HepG2 (cell line): ENCODE measurements around the gene HOXB6. TPM values are rescaled to one million over a fixed set of nuclear protein-coding genes. Genes with fewer than 3 reads are reported as not detected.

Source experiments
- ARID5B ChIP-seq: IDR thresholded peaks from 2 replicates; pipeline ENCODE4 v1.4.0; 2020; ENCODE audit warnings: mild to moderate bottlenecking, missing genetic modification reagents
- ELF3 ChIP-seq: IDR thresholded peaks from 2 replicates; pipeline ENCODE4 v1.6.1; 2016; ENCODE audit warnings: missing genetic modification reagents, missing compliant biosample characterization
- ETV6 ChIP-seq: sonication (generic); formaldehyde crosslinking; conservative IDR thresholded peaks from 2 replicates; pipeline ENCODE4 v1.4.0; 2020; ENCODE audit warnings: missing genetic modification reagents
- GABPA ChIP-seq, 2 experiments: IDR thresholded peaks; 2 replicates each; pipeline ENCODE4 v1.6.1; 2011 to 2016; ENCODE audit warnings: low read depth in 2 of 2, low read length in 1 of 2, missing biosample characterization in 1 of 2, missing genetic modification characterization in 1 of 2
- IRF2 ChIP-seq: IDR thresholded peaks from 2 replicates; pipeline ENCODE4 v1.6.1; 2018; ENCODE audit warnings: missing genetic modification reagents, missing compliant biosample characterization
- KLF11 ChIP-seq: IDR thresholded peaks from 2 replicates; pipeline ENCODE4 v1.6.1; 2016; ENCODE audit warnings: missing compliant biosample characterization
- KLF15 ChIP-seq: sonication (generic); formaldehyde crosslinking; IDR thresholded peaks from 2 replicates; pipeline ENCODE4 v1.8.1; 2023; ENCODE audit warnings: borderline replicate concordance, mild to moderate bottlenecking, inconsistent platforms, missing genetic modification reagents, mixed read lengths
- MEIS2 ChIP-seq: sonication (generic); formaldehyde crosslinking; IDR thresholded peaks from 2 replicates; pipeline ENCODE4 v1.9.0; 2021; ENCODE audit warnings: mild to moderate bottlenecking, missing genetic modification reagents
- MTF2 ChIP-seq: sonication (generic); formaldehyde crosslinking; IDR thresholded peaks from 2 replicates; pipeline ENCODE4 v1.5.0; 2020; ENCODE audit warnings: missing genetic modification reagents, borderline replicate concordance
- MXD3 ChIP-seq: IDR thresholded peaks from 2 replicates; pipeline ENCODE4 v1.6.1; 2016; ENCODE audit warnings: mild to moderate bottlenecking, missing biosample characterization, missing genetic modification reagents
- RNF2 ChIP-seq: fragments of 450-650 bp; conservative IDR thresholded peaks from 2 replicates; pipeline ENCODE4 v1.6.1; 2016; ENCODE audit warnings: low read depth
- SOX13 ChIP-seq, 3 experiments: fragments of 450-650 bp in 1 of 3; sonication (generic) in 1 of 3; formaldehyde crosslinking in 1 of 3; IDR thresholded peaks in 2 of 3; conservative IDR thresholded peaks in 1 of 3; 2 replicates each; pipeline versions ENCODE4 v1.5.0 to v1.6.1; 2016 to 2020; ENCODE audit warnings: antibody characterized with exemption in 1 of 3, mild to moderate bottlenecking in 1 of 3, missing compliant biosample characterization in 1 of 3, missing genetic modification reagents in 1 of 3, moderate library complexity in 1 of 3
- SP4 ChIP-seq: sonication (generic); formaldehyde crosslinking; IDR thresholded peaks from 2 replicates; pipeline ENCODE4 v1.8.1; 2023; ENCODE audit warnings: mild to moderate bottlenecking, missing genetic modification reagents
- STAG1 ChIP-seq: sonication (generic); formaldehyde crosslinking; IDR thresholded peaks from 2 replicates; pipeline ENCODE4 v1.4.0; 2020; ENCODE audit warnings: missing genetic modification reagents
- SUZ12 ChIP-seq: fragments of 150-350 bp; IDR thresholded peaks from 2 replicates; pipeline ENCODE4 v1.6.1; 2014; ENCODE audit warnings: low read depth, low read length
- ZFP1 ChIP-seq: IDR thresholded peaks from 2 replicates; pipeline ENCODE4 v1.6.1; 2016
- ZIK1 ChIP-seq: sonication (generic); formaldehyde crosslinking; IDR thresholded peaks from 2 replicates; pipeline ENCODE4 v1.5.0; 2020; ENCODE audit warnings: mild to moderate bottlenecking, low read depth, missing genetic modification reagents, borderline replicate concordance
- ZNF160 ChIP-seq: sonication (generic); formaldehyde crosslinking; IDR thresholded peaks from 2 replicates; pipeline ENCODE4 v1.8.0; 2022; ENCODE audit warnings: mild to moderate bottlenecking, inconsistent platforms, missing genetic modification reagents
- ZNF468 ChIP-seq: sonication (generic); formaldehyde crosslinking; IDR thresholded peaks from 2 replicates; pipeline ENCODE4 v1.8.0; 2022; ENCODE audit warnings: mild to moderate bottlenecking, moderate library complexity, missing genetic modification reagents
- ZNF550 ChIP-seq: sonication (generic); formaldehyde crosslinking; IDR thresholded peaks from 2 replicates; pipeline ENCODE4 v1.4.0; 2020; ENCODE audit warnings: mild to moderate bottlenecking, missing genetic modification reagents, borderline replicate concordance
- ZNF574 ChIP-seq: sonication (generic); formaldehyde crosslinking; IDR thresholded peaks from 2 replicates; pipeline ENCODE4 v1.4.0; 2020; ENCODE audit warnings: missing genetic modification reagents
- ZNF839 ChIP-seq: sonication (generic); formaldehyde crosslinking; IDR thresholded peaks from 2 replicates; pipeline ENCODE4 v1.4.0; 2020; ENCODE audit warnings: missing genetic modification reagents, mild to moderate bottlenecking, borderline replicate concordance
- polyA plus RNA-seq, 8 experiments: library from polyadenylated mRNA; depleted of rRNA in 3 of 8; stranded (reverse) in 7 of 8; unstranded in 1 of 8; fragments of >200 nt; fragmentation: Illumina TruSeq in 4 of 8; extraction: Trizol in 4 of 8; gene quantifications; 2 replicates each; pipeline versions ENCODE4 v1.2.1 to v1.2.3, GENCODE V29; 2011 to 2016; ENCODE audit warnings: low read depth in 4 of 8, missing spikeins in 1 of 8, mixed read lengths in 1 of 8; ENCODE audit not compliant: insufficient read depth in 1 of 8
- total RNA-seq, 5 experiments: library from RNA; depleted of rRNA; stranded (reverse); fragments of >200 nt; fragmentation: Illumina TruSeq; extraction: Trizol; gene quantifications; 2 replicates each; pipeline ENCODE4 v1.2.3, GENCODE V29; 2016; ENCODE audit warnings: low read depth in 1 of 5

Gene HOXB6
- total and polyA plus RNA-seq, 2 of the 13 experiments (the other 11 are each of a cell fraction or from before 2014, with no cell fraction given): not detected

- TF ChIP-seq ARID5B (peak; percentile 33; the same call in 1 of the 2 replicates), RNF2 (peak; percentile 56; the same call in 1 of the 2 replicates), SOX13 (IDR thresholded peaks at IDR 0.05) (no peak), SOX13 (CRISPR knock-in tag; conservative IDR thresholded peaks at IDR 0.05 in 1 of 2, IDR thresholded peaks at IDR 0.05 in 1 of 2) (0 out of 4 replicates have a peak, but pooled peaks of 1 of the 2 experiments have one; percentile 22), SUZ12 (no peak), ZNF550 (no peak), ZNF839 (CRISPR knock-in tag) (no peak), SP4 (no peak), MEIS2 (CRISPR knock-in tag) (0 out of 2 replicates have a peak, but pooled peaks have one; percentile 42), KLF15 (no peak), ZNF574 (CRISPR knock-in tag) (peak; percentile 87), ZNF160 (no peak), ZIK1 (CRISPR knock-in tag) (no peak), GABPA (IDR thresholded peaks at IDR 0.05; ENCODE audit: low read depth, low read length) (no peak), GABPA (CRISPR knock-in tag; IDR thresholded peaks at IDR 0.05; ENCODE audit: low read depth) (no peak), MXD3 (0 out of 2 replicates have a peak, but pooled peaks have one; percentile 63), ETV6 (CRISPR knock-in tag) (no peak; the same call in 1 of the 2 replicates), MTF2 (CRISPR knock-in tag) (peak; percentile 99; the same call in 1 of the 2 replicates), KLF11 (0 out of 2 replicates have a peak, but pooled peaks have one; percentile 47), ELF3 (CRISPR knock-in tag) (0 out of 2 replicates have a peak, but pooled peaks have one; percentile 26), IRF2 (0 out of 2 replicates have a peak, but pooled peaks have one; percentile 42), ZNF468 (no peak), ZFP1 (CRISPR knock-in tag) (no peak), STAG1 (CRISPR knock-in tag) (peak; percentile 47)
Observed at GRCh38 chr17:48636177-48637018, 31.6 kb upstream of the HOXB6 start (continued).
